Upper lobe of right lung (tissue), 1 donor: ENCODE results near the gene GRID2. TPM values are rescaled to one million over a fixed set of nuclear protein-coding genes. Genes with fewer than 3 reads are reported as not detected.

Source experiments
- ATAC-seq: fragments of 200-7000 bp; cut with Tn5 transposase; one replicate; pipeline ENCODE4 v1.9.1; 2020; ENCODE audit warnings: mild to moderate bottlenecking, moderate library complexity
- DNase-seq: peaks from one replicate; pipeline ENCODE4 v3.0.0-alpha.2; 2020
- H3K27ac ChIP-seq: fragments of 200-600 bp; one replicate; pipeline ENCODE4 v1.8.0; 2022
- H3K27me3 ChIP-seq: fragments of 200-600 bp; one replicate; pipeline ENCODE4 v1.8.0; 2022; ENCODE audit warnings: mild to moderate bottlenecking
- H3K36me3 ChIP-seq: fragments of 200-600 bp; one replicate; pipeline ENCODE4 v1.8.0; 2022
- H3K4me1 ChIP-seq: fragments of 200-600 bp; one replicate; pipeline ENCODE4 v1.8.0; 2022
- H3K4me3 ChIP-seq: fragments of 200-600 bp; one replicate; pipeline ENCODE4 v1.8.0; 2022; ENCODE audit warnings: mild to moderate bottlenecking
- H3K9me3 ChIP-seq: fragments of 200-600 bp; one replicate; pipeline ENCODE4 v1.8.0; 2022
- CTCF ChIP-seq: fragments of 200-600 bp; IDR thresholded peaks from one replicate; pipeline ENCODE4 v1.8.0; 2022; ENCODE audit warnings: antibody characterized with exemption
- intact Hi-C: fragments of 100-400 bp; cut with DNase I; formaldehyde crosslinking; loops from one replicate; pipeline ENCODE4 v1.11.0; 2022
- total RNA-seq: library from RNA; stranded (reverse); fragmentation: NEBNext Ultra II Directional; extraction: Animal tissue kit (Norgen Biotek cat#: 25700); gene quantifications from one replicate; pipeline ENCODE4 v1.2.1, GENCODE V29; 2021
- donor health status: DM: no; HTN: yes; CAD: no; lungs with severe emphysema.

GRID2 gene
- total RNA-seq, 1 donor from 2014 or later: not detected

DNA sequence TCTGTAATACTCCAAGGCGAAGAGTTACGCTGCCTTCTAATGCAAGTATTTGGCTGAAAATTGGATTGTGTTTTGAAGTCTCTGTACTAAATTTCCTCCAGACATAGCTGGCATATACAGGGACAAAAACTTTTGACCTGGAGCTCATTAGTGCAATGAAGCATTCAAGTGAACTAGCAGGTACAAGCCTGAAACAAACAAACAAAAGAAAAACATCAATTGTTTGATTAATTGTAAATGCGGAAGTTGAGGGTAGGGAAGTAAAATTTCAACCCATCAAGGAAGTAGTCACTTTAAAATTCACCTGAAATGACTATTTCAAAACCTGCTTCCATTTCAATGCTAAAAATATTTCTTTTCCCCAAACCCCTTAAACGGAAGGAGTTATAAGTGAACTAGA is 1008.5 kb downstream of the GRID2 start:
- TF ChIP-seq CTCF: no peak

GRCh38 chr4:93313197-93313596 is 1009.4 kb downstream of the GRID2 start:
- Histone ChIP-seq H3K36me3 (no peaks in the 10 kb centered on the region), H3K9me3 (no peaks in the 10 kb centered on the region), H3K27me3 (no peaks in the 10 kb centered on the region), H3K27ac (no peak overlapping the region), H3K4me1 (no peaks in the 10 kb centered on the region), H3K4me3 (no peak overlapping the region)
- DNase-seq (no peak), ATAC-seq (no peak)
- intact Hi-C loops: no loop called here
- TF ChIP-seq CTCF: no peak

More for the DNA sequence above, 1008.5 kb downstream of the GRID2 start:
- intact Hi-C loops: no loop called here
- no peaks in the 10 kb centered on the region for H3K9me3 ChIP-seq
- H3K36me3 ChIP-seq: no peaks in the 10 kb centered on the region
- ATAC-seq (no peak), DNase-seq (no peak)
- H3K4me1 ChIP-seq: no peaks in the 10 kb centered on the region
- no peak overlapping the region for H3K27ac ChIP-seq
- H3K27me3 ChIP-seq: no peaks in the 10 kb centered on the region
- H3K4me3 ChIP-seq: no peak overlapping the region

DNA sequence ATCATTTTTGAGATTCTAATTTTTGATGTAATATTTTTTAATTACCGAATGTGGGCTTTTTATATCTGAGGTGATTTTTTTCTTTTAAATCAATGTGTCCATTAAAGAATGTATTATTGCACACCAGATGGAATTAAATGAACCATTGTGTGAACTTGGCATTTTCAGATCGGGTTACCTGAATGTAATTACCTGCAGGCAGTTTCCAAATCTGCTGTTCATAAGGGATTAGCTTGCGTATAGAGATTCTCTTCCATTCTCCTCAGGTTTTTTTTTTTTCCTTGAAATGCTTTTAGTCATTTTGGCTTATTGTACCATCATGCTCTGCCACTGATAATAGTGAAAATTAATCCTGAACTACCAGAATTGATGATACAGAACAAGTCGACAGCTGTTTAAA is 1013.3 kb downstream of the GRID2 start:
- no peaks in the 10 kb centered on the region for H3K36me3 ChIP-seq
- no peak overlapping the region for H3K27ac ChIP-seq
- H3K4me3 ChIP-seq: no peak overlapping the region
- intact Hi-C loops: no loop called here
- H3K27me3 ChIP-seq: no peaks in the 10 kb centered on the region
- no peaks in the 10 kb centered on the region for H3K9me3 ChIP-seq
- no peaks in the 10 kb centered on the region for H3K4me1 ChIP-seq
- DNase-seq (no peak), ATAC-seq (no peak)
- no peak for TF ChIP-seq CTCF

- Histone ChIP-seq H3K4me1 (no peaks in the 10 kb centered on the region), H3K27ac (no peak overlapping the region), H3K9me3 (no peaks in the 10 kb centered on the region), H3K27me3 (no peaks in the 10 kb centered on the region), H3K4me3 (no peak overlapping the region), H3K36me3 (no peaks in the 10 kb centered on the region)
- no peak for TF ChIP-seq CTCF
- ATAC-seq: no peak
- DNase-seq: no peak
- intact Hi-C loops: no loop called here
Measured at GRCh38 chr4:93317561-93317960, 1013.8 kb downstream of the GRID2 start.

DNA sequence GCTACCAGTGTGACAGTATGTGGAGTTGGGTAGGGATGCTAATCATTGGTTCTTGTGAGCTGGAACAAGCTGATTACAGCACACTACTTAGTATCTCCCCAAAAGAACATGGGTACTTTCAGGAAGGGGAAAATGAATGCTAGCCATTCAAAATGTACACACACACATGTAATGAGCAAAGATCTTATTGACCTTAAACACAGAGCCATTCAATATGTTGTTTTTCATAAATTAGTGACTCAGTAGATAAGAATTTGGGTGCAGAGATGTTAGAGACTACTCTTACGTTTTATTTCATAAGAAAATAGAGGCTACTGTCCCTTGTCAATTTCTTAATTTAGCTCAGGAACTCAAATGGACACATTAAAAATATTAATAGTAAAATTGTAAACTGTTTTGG is 1015.3 kb downstream of the GRID2 start:
- Histone ChIP-seq H3K27me3 (no peaks in the 10 kb centered on the region), H3K36me3 (no peaks in the 10 kb centered on the region), H3K4me1 (no peaks in the 10 kb centered on the region), H3K27ac (no peak overlapping the region), H3K9me3 (no peaks in the 10 kb centered on the region), H3K4me3 (no peak overlapping the region)
- no peak for ATAC-seq
- no peak for DNase-seq
- TF ChIP-seq CTCF: no peak
- intact Hi-C loops: no loop called here

GRCh38 chr4:93320356-93320755 is 1016.6 kb downstream of the GRID2 start:
- H3K9me3 ChIP-seq: no peaks in the 10 kb centered on the region
- H3K4me1 ChIP-seq: no peaks in the 10 kb centered on the region
- no peak overlapping the region for H3K4me3 ChIP-seq
- ATAC-seq (no peak), DNase-seq (no peak)
- no peak for TF ChIP-seq CTCF
- intact Hi-C loops: no loop called here
- no peaks in the 10 kb centered on the region for H3K36me3 ChIP-seq
- H3K27ac ChIP-seq: no peak overlapping the region
- H3K27me3 ChIP-seq: no peaks in the 10 kb centered on the region
